Measurements from ENCODE around the gene OSER1.

OSER1 gene

DNA sequence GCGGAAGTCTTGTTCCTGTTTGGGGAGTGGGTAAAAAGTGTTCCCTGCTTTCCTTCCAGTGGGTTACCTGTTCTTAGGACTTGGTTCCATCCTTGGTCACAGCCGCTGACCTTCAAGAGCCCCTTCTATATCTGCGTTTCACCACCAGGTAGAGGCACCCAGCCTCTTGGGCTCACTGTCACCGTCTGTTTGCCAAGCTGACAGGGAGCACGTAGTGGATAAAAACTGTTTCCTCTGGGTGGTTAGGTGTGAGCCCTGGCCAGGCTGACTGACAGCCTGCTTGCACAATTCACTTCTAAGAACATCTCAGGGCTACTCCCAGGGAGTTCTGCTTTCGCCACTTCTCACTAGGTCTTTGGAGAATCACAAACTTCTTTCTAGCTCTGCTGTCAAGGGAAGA lies 21.8 kb downstream of the OSER1 start:
- TF ChIP-seq, protein P1, sequence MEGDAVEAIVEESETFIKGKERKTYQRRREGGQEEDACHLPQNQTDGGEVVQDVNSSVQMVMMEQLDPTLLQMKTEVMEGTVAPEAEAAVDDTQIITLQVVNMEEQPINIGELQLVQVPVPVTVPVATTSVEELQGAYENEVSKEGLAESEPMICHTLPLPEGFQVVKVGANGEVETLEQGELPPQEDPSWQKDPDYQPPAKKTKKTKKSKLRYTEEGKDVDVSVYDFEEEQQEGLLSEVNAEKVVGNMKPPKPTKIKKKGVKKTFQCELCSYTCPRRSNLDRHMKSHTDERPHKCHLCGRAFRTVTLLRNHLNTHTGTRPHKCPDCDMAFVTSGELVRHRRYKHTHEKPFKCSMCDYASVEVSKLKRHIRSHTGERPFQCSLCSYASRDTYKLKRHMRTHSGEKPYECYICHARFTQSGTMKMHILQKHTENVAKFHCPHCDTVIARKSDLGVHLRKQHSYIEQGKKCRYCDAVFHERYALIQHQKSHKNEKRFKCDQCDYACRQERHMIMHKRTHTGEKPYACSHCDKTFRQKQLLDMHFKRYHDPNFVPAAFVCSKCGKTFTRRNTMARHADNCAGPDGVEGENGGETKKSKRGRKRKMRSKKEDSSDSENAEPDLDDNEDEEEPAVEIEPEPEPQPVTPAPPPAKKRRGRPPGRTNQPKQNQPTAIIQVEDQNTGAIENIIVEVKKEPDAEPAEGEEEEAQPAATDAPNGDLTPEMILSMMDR (IDR thresholded peaks at IDR 0.05; ENCODE audit: low read depth, low read length): no peak
- DNase-seq (ENCODE audit: extremely low read depth, low read depth): no peak

DNA sequence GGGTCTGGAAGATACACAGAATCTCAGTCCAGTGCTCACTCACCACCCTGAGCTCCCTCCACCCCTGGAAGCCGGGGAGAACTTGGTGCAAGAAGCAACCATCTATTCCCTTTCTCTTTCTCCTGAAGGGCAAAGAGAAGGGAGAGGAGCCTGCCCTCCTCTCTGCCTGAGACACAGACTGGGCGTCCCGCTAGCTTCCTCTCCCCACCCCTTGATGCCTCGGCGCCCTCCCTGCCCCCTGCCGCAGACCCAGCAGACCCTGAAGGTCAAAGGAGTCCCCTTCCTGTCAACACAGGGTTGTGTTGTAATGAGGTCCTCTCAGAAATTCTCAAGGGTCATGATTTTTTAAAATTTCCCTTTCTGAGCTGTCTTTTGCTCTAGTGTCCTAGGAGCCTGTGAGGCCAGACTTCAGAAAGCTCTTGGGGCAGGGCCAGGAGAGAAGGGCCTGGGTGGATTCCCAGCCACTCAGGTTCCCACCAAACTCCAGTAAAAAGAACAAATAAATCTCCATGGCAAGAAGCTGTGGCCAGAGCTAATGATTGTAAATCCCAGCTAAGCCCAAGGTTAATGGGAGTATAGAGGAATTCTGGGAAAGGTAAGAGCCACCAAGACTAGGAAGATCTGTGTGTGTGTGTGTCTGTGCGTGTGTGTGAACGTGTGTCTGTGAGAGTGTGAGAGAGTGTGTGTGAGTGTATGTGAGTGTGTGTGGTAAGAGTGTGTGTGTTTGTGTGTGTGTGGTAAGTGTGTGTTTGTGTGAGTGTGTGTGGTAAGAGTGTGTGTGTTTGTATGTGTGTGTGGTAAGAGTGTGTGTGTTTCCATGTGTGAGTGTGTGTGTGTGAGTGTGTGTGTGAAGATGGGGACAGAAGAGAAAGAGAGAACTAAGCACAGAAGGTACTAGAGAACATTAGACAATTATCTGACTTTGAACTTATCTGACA lies 22.5 kb downstream of the OSER1 start:
- TF ChIP-seq, protein P1 (IDR thresholded peaks at IDR 0.05; ENCODE audit: low read depth, low read length): no peak
- DNase-seq (ENCODE audit: extremely low read depth, low read depth): no peak

DNA sequence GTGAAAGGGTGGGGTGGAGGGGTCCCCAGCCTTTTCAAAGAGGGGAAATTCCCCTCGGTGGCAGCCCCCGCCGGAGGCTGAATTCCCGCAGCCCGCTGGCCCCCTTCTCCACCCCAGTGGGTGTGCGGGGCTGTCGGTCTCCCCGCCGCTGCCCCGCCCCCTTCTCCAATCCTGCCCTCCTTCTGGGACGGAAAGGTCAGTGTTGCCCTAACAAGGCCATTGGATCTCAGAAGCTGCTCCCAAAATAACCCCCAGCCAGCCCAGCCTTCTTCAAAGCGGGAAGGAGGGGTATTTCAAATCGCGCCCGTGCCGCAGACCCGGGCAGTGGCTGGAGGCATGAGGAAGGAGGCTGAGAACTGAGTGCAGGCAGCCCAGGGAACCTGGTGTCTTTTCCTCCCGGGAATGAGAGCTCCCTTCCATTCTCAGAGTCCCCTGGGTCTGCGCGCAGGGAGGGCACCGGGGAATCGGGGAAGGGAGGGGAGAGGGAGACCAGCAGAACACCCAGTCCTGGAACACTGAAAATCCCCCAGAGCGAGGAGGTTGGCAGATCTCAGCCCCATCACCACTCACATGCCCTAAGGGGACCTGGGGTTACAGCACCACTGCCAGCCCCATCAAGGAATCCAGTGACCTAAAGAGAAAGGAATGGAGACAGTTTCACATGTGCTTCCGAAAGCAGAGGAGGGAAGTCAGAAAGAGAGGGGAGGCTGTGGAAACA lies 23.4 kb downstream of the OSER1 start, which contains the start of gene JPH2:
Gene JPH2, minus strand, starts transcription at position 135 of the 718 bp plus-strand sequence. CDS start 483 bp downstream, outside the sequence.
- DNase-seq (ENCODE audit: extremely low read depth, low read depth): no peak

DNA sequence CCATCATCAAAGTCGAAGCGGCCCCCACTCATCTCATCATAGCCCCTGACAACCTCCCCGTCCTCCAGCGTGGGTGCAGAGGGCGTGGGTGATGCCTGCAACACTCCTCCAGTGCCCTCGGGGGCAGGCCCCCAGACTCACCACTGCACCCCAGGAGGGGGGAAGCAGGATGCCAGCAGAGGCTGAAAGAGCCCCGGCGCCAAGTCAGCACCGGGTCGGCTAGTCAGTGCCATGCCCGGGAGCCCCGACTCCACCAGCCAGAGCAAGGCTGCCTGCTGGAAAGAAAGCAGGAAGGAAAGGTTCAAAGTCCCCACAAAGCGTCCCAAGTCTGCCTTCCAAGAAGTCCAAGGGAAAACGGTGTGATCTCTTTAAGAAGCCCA lies 23.9 kb downstream of the OSER1 start:
- TF ChIP-seq, protein P1 (IDR thresholded peaks at IDR 0.05; ENCODE audit: low read depth, low read length): no peak
- DNase-seq (ENCODE audit: extremely low read depth, low read depth): no peak

More for the DNA sequence above, 23.4 kb downstream of the OSER1 start, which contains the start of gene JPH2:
- TF ChIP-seq, protein P1 (IDR thresholded peaks at IDR 0.05; ENCODE audit: low read depth, low read length): no peak

- TF ChIP-seq, protein P1 (IDR thresholded peaks at IDR 0.05; ENCODE audit: low read depth, low read length): no peak
- DNase-seq (ENCODE audit: extremely low read depth, low read depth): no peak
These were observed 24.4 kb downstream of the OSER1 start for GRCh38 chr20:44186201-44186600.

- TF ChIP-seq, protein P1 (IDR thresholded peaks at IDR 0.05; ENCODE audit: low read depth, low read length): no peak
- no peak for DNase-seq (ENCODE audit: extremely low read depth, low read depth)
These were observed 25.0 kb downstream of the OSER1 start for GRCh38 chr20:44185574-44185973.

- no peak for DNase-seq (ENCODE audit: extremely low read depth, low read depth)
- TF ChIP-seq, protein P1 (IDR thresholded peaks at IDR 0.05; ENCODE audit: low read depth, low read length): no peak
These were observed 27.3 kb downstream of the OSER1 start for GRCh38 chr20:44183282-44183681.

All from AG09319 (cell line).